A549 (cell line): ENCODE measurements around the gene ARHGAP10. TPM values are rescaled to one million over a fixed set of nuclear protein-coding genes. Genes with fewer than 3 reads are reported as not detected.

Experiments
- ATAC-seq, 2 experiments: fragments of 200-7000 bp in 1 of 2; fragments of >200 bp in 1 of 2; cut with Nextera tagmentation in 1 of 2; cut with Tn5 transposase in 1 of 2; 3 replicates each; pipeline versions ENCODE4 v1.8.0 to v1.9.1; 2018 to 2020; ENCODE audit warnings: mild to moderate bottlenecking in 1 of 2, moderate library complexity in 1 of 2
- CTCF ChIA-PET: fragments of 300-600 bp; sonication (Branson Sonifier 250); formaldehyde crosslinking; extraction: SDS; loops from one replicate; lab custom pipeline; 2021; ENCODE audit warnings: antibody characterized with exemption, inconsistent platforms; lab: Yijun Ruan, JAX
- POLR2A ChIA-PET: fragments of 350-600 bp; formaldehyde crosslinking; extraction: SDS; loops from one replicate; lab custom pipeline; 2021; ENCODE audit warnings: antibody characterized with exemption, inconsistent platforms; lab: Yijun Ruan, JAX
- DNase-seq, 2 experiments: peaks; one replicate each; pipeline versions ENCODE4 v3.0.0 to v3.0.0-alpha.2; 2011 to 2016; ENCODE audit warnings: low read depth in 1 of 2, low spot score in 1 of 2
- FAIRE-seq: peaks from 2 replicates; lab custom pipeline; 2011; peaks lifted over from hg19 to GRCh38; lab: Jason Lieb, UNC
- H3K27ac ChIP-seq, 2 experiments: fragments of >200 bp; sonication (Bioruptor Twin); formaldehyde crosslinking; 3 replicates each; pipeline ENCODE4 v1.5.1; 2016 to 2017
- H3K4me1 ChIP-seq: fragments of >200 bp; sonication (Bioruptor Twin); formaldehyde crosslinking; 3 replicates; pipeline ENCODE4 v1.6.1; 2016
- H3K4me2 ChIP-seq: fragments of >200 bp; sonication (Bioruptor Twin); formaldehyde crosslinking; 3 replicates; pipeline ENCODE4 v1.6.1; 2016
- H3K4me3 ChIP-seq: fragments of >200 bp; sonication (Bioruptor Twin); formaldehyde crosslinking; 3 replicates; pipeline ENCODE4 v1.5.1; 2016
- H3K9me3 ChIP-seq: fragments of >200 bp; sonication (Bioruptor Twin); formaldehyde crosslinking; 3 replicates; pipeline ENCODE4 v1.6.1; 2016
- CEBPB ChIP-seq, 2 experiments: fragments of >200 bp in 1 of 2; sonication (Bioruptor Twin) in 1 of 2; formaldehyde crosslinking in 1 of 2; IDR thresholded peaks; 2 replicates each; pipeline ENCODE4 v1.6.1; 2012 to 2016
- EP300 ChIP-seq, 2 experiments: fragments of >200 bp; sonication (Bioruptor Twin); formaldehyde crosslinking; IDR thresholded peaks; 2 replicates in 1 of 2; 3 replicates in 1 of 2; pipeline ENCODE4 v1.6.1; 2016 to 2017
- HOXA7 ChIP-seq: fragments of 250-450 bp; sonication (Bioruptor Pico); IDR thresholded peaks from 2 replicates; pipeline ENCODE4 v1.5.0; 2020; ENCODE audit warnings: mild to moderate bottlenecking, moderate library complexity
- HOXB13 ChIP-seq: fragments of 250-450 bp; sonication (Bioruptor Pico); IDR thresholded peaks from 2 replicates; pipeline ENCODE4 v1.5.0; 2020; ENCODE audit warnings: low read depth, mild to moderate bottlenecking, moderate library complexity
- KDM5A ChIP-seq: fragments of 200-600 bp; sonication (generic); IDR thresholded peaks from 2 replicates; pipeline ENCODE4 v1.6.1; 2016; ENCODE audit warnings: antibody characterized with exemption, mild to moderate bottlenecking
- MAZ ChIP-seq: fragments of 150-350 bp; IDR thresholded peaks from 2 replicates; pipeline ENCODE4 v1.6.1; 2014; ENCODE audit warnings: antibody characterized with exemption, low read depth, low read length, borderline replicate concordance
- MYC ChIP-seq: IDR thresholded peaks from 2 replicates; pipeline ENCODE4 v1.6.1; 2012; ENCODE audit warnings: mild to moderate bottlenecking, inconsistent platforms, low read length, improper control_type of control experiment, borderline replicate concordance
- NR3C1 ChIP-seq: fragments of >200 bp; sonication (Bioruptor Twin); formaldehyde crosslinking; IDR thresholded peaks from 3 replicates; pipeline ENCODE4 v1.6.1; 2017
- PHF8 ChIP-seq: fragments of 200-600 bp; sonication (generic); IDR thresholded peaks from 2 replicates; pipeline ENCODE4 v1.6.1; 2016; ENCODE audit warnings: low read depth, mild to moderate bottlenecking, antibody characterized with exemption, moderate library complexity, borderline replicate concordance
- POLR2A ChIP-seq: IDR thresholded peaks from 2 replicates; pipeline ENCODE4 v1.6.1; 2012; ENCODE audit warnings: mild to moderate bottlenecking, low read length
- POLR2AphosphoS2 ChIP-seq: conservative IDR thresholded peaks from 2 replicates; pipeline ENCODE4 v1.6.1; 2012; ENCODE audit warnings: low read length, improper control_type of control experiment, inconsistent platforms
- RARB ChIP-seq: fragments of 250-450 bp; sonication (Bioruptor Pico); IDR thresholded peaks from 2 replicates; pipeline ENCODE4 v1.8.0; 2021; ENCODE audit warnings: mild to moderate bottlenecking, moderate library complexity
- RFX5 ChIP-seq: fragments of 450-650 bp; IDR thresholded peaks from 2 replicates; pipeline ENCODE4 v1.7.1; 2014; ENCODE audit warnings: antibody characterized with exemption, mild to moderate bottlenecking, moderate library complexity
- RNF2 ChIP-seq: fragments of 200-600 bp; sonication (generic); IDR thresholded peaks from 2 replicates; pipeline ENCODE4 v1.6.1; 2016; ENCODE audit warnings: low read depth, mild to moderate bottlenecking, antibody characterized with exemption, moderate library complexity, borderline replicate concordance
- ZFP36 ChIP-seq: fragments of 450-650 bp; IDR thresholded peaks from 2 replicates; pipeline ENCODE4 v1.6.1; 2014; ENCODE audit warnings: borderline replicate concordance; ENCODE audit not compliant: partially characterized antibody
- ZSCAN20 ChIP-seq: fragments of 250-450 bp; sonication (Bioruptor Pico); IDR thresholded peaks from 2 replicates; pipeline ENCODE4 v1.8.0; 2022; ENCODE audit warnings: mild to moderate bottlenecking, moderate library complexity
- WGBS: methylation state at CpG from one replicate; pipeline ENCODE4 v1.1.6; 2017; ENCODE audit errors: missing lambda C conversion rate; 5-methylcytosine and 5-hydroxymethylcytosine counted together
- polyA plus RNA-seq, 4 experiments: library from polyadenylated mRNA; depleted of rRNA in 3 of 4; stranded (reverse); fragments of >200 nt; fragmentation: RNase III in 1 of 4; extraction: RNeasy Plus Mini Kit Qiagen cat#74134 plus additional on column Dnase treatment in 1 of 4; gene quantifications; 2 replicates in 3 of 4; 3 replicates in 1 of 4; pipeline ENCODE4 v1.2.3, GENCODE V29; 2011 to 2017
- TF ChIP-seq, protein P1 (sequence below): fragments of >200 bp; sonication (Bioruptor Twin); formaldehyde crosslinking; IDR thresholded peaks from 2 replicates; pipeline ENCODE4 v1.6.1; 2016
- TF ChIP-seq, protein P2 (sequence below): IDR thresholded peaks from 2 replicates; pipeline ENCODE4 v1.6.1; 2012
- TF ChIP-seq, protein P3 (sequence below): fragments of 150-350 bp; IDR thresholded peaks from 2 replicates; pipeline ENCODE4 v1.6.1; 2014; ENCODE audit warnings: low read depth, mild to moderate bottlenecking, low read length
- TF ChIP-seq, protein P4 (sequence below): fragments of 250-450 bp; sonication (Bioruptor Pico); IDR thresholded peaks from 2 replicates; pipeline ENCODE4 v1.5.0; 2021; ENCODE audit warnings: mild to moderate bottlenecking, moderate library complexity, borderline replicate concordance
- TF ChIP-seq, protein P5 (sequence below): IDR thresholded peaks from 2 replicates; pipeline ENCODE4 v1.6.1; 2012

The ARHGAP10 gene
- polyA plus RNA-seq, 2 of the 4 experiments (the other 2 are of a cell fraction), result 7.0 to 7.2 TPM

DNA sequence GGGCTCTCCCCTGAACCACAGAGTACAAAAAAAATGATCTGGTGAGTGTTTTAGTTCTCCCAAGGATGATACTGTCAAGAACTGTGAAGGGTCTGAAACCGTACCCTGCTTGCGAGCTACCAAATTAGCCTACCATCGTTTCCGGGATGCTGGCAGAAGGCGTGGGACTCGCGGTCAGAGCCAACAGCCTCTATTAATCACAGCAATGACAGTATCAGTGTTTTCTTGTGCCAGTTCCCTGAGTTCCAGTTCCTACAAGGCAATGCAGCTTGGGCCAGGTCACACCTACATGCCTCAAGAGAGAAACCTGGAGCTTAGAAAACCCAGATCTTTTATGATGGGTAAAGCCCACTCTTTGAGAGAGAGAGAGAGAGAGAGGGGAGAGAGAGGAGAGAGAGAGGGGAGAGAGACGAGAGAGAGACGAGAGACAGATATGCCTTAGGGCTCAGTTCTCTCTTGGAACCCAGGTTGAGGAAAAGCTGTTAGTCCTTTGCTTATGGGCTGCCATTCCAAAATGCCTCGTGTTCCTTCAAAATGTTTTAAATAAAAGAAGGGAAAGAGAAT is 327.8 kb downstream of the ARHGAP10 start:
- no peaks in the 10 kb centered on the region for H3K4me1 ChIP-seq
- DNase-seq, result no peak
- H3K9me3 ChIP-seq, result no peaks in the 10 kb centered on the region
- no peak for FAIRE-seq
- H3K27ac ChIP-seq, result no peak overlapping the region
- POLR2A ChIA-PET, result no interaction called here
- ATAC-seq, result no peak
- TF ChIP-seq, protein P1, sequence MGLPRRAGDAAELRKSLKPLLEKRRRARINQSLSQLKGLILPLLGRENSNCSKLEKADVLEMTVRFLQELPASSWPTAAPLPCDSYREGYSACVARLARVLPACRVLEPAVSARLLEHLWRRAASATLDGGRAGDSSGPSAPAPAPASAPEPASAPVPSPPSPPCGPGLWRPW, result no peak
- TF ChIP-seq CEBPB (IDR thresholded peaks at IDR 0.05), result no peak
- TF ChIP-seq POLR2AphosphoS2, result no peak
- no peak for TF ChIP-seq KDM5A
- no peak for TF ChIP-seq ZFP36
- TF ChIP-seq, protein P2, sequence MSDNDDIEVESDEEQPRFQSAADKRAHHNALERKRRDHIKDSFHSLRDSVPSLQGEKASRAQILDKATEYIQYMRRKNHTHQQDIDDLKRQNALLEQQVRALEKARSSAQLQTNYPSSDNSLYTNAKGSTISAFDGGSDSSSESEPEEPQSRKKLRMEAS, result no peak
- no peak for TF ChIP-seq HOXA7
- TF ChIP-seq, all 56 proteins: peak for 0
- no peak overlapping the region for H3K4me2 ChIP-seq
- CTCF ChIA-PET, result interaction anchor here (0.6 to 1.2 kb wide), 2 partner anchors 193 to 409 kb away, joined by 4 to 6 read pairs; no protein-coding TSS in a partner anchor
- 86% methylated on average over 10 of the region's 10 CpGs for WGBS
- H3K4me3 ChIP-seq, result no peak overlapping the region

DNA sequence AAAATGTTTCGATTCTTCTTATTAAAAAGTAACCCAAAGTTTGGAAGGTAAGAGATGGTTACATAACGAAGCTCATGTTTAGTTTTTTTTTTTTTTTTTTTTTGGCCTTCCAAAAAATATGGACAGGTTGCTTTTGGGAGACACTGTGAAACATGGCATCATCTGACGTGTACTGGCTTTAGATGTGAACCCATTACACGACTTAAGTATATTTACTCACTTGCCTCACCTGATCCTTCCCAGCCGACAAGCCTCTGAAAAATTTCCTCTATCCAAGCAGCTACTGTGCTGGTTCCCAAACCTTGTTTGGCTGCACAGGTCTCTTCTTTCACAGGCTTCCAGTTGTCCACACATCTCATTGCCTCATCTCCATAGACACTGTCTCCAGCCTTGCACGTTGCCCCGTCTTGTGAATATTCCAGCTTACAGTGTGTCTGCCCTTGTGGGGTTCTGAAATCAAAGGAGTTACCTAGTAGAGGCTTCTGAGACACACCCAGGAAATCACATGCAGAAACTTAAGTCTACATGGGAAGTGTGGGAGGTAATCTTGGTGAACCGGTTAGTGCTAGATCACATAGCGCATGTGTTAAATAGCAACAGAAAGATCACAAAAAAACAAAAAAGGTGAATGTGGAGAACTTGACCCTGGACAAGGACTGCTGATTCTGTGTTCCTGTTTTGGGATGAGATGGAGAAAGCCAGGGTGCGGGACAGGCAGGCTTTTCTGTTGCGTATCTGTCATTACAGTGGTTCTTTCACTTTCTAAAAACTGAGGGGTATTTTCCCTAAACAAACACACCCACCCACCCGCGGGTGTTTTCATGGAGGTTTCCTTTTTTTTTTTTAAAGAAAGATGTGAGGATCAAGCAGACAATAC is 328.6 kb downstream of the ARHGAP10 start:
- ATAC-seq, result no peak
- H3K4me1 ChIP-seq, result no peaks in the 10 kb centered on the region
- no peak overlapping the region for H3K4me3 ChIP-seq
- no peak overlapping the region for H3K27ac ChIP-seq
- H3K9me3 ChIP-seq, result no peaks in the 10 kb centered on the region
- no peak overlapping the region for H3K4me2 ChIP-seq
- POLR2A ChIA-PET, result no interaction called here
- TF ChIP-seq, protein P3, sequence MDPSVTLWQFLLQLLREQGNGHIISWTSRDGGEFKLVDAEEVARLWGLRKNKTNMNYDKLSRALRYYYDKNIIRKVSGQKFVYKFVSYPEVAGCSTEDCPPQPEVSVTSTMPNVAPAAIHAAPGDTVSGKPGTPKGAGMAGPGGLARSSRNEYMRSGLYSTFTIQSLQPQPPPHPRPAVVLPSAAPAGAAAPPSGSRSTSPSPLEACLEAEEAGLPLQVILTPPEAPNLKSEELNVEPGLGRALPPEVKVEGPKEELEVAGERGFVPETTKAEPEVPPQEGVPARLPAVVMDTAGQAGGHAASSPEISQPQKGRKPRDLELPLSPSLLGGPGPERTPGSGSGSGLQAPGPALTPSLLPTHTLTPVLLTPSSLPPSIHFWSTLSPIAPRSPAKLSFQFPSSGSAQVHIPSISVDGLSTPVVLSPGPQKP, result no peak
- TF ChIP-seq, protein P4, sequence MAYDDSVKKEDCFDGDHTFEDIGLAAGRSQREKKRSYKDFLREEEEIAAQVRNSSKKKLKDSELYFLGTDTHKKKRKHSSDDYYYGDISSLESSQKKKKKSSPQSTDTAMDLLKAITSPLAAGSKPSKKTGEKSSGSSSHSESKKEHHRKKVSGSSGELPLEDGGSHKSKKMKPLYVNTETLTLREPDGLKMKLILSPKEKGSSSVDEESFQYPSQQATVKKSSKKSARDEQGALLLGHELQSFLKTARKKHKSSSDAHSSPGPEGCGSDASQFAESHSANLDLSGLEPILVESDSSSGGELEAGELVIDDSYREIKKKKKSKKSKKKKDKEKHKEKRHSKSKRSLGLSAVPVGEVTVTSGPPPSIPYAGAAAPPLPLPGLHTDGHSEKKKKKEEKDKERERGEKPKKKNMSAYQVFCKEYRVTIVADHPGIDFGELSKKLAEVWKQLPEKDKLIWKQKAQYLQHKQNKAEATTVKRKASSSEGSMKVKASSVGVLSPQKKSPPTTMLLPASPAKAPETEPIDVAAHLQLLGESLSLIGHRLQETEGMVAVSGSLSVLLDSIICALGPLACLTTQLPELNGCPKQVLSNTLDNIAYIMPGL, result no peak
- no peak for TF ChIP-seq ZSCAN20 (CRISPR knock-in tag)
- no peak for TF ChIP-seq KDM5A
- TF ChIP-seq RFX5, result no peak
- no peak for TF ChIP-seq RNF2
- no peak for TF ChIP-seq MYC
- TF ChIP-seq NR3C1, result no peak
- TF ChIP-seq POLR2A, result no peak
- no peak for TF ChIP-seq HOXB13 (CRISPR knock-in tag)
- TF ChIP-seq PHF8, result no peak
- TF ChIP-seq, protein P5, sequence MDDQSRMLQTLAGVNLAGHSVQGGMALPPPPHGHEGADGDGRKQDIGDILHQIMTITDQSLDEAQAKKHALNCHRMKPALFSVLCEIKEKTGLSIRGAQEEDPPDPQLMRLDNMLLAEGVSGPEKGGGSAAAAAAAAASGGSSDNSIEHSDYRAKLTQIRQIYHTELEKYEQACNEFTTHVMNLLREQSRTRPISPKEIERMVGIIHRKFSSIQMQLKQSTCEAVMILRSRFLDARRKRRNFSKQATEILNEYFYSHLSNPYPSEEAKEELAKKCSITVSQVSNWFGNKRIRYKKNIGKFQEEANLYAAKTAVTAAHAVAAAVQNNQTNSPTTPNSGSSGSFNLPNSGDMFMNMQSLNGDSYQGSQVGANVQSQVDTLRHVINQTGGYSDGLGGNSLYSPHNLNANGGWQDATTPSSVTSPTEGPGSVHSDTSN, result no peak
- TF ChIP-seq MAZ, result no peak
- TF ChIP-seq EP300 (IDR thresholded peaks at IDR 0.05), result no peak
- TF ChIP-seq POLR2AphosphoS2, result no peak
- TF ChIP-seq RARB (CRISPR knock-in tag), result no peak
- TF ChIP-seq, all 56 proteins: peak for 0
- 88% methylated on average over 13 of the region's 13 CpGs for WGBS
- no peak for DNase-seq
- CTCF ChIA-PET, result interaction anchor here (1.2 kb wide), 1 partner anchor 194 kb away, joined by 6 read pairs; no protein-coding TSS in a partner anchor
- FAIRE-seq, result no peak
